NCI-H524 treated with DMSO at 0.1 percent for 48 hours (cell line): ENCODE data around the gene UBA3.
A peak's percentile ranks its signal among the peaks of the same experiment; 100 is the strongest.

Source experiments
- DNase-seq: peaks from one replicate; lab custom pipeline; 2025; lab: John Stamatoyannopoulos, UW

UBA3 gene

GRCh38 chr3:69065318-69065964 lies 14.7 kb downstream of the UBA3 start:
- no peak for DNase-seq

GRCh38 chr3:69063636-69064035 lies 16.5 kb downstream of the UBA3 start:
- no peak for DNase-seq

GRCh38 chr3:69059688-69060087 lies 20.5 kb downstream of the UBA3 start:
- DNase-seq = no peak

DNA sequence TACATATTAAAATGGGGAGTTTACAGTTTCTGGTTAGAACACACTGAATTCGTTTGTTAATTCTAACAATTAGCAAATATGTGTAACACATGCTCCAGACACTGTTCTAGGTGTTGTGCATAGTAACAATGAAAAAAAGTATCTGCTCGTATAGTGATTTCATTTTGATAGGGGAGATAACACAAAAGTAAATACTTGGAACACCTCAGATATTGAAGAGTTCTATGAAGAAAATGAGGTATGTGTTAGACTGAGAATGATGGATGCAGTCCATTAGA lies 21.3 kb downstream of the UBA3 start:
- no peak for DNase-seq

DNA sequence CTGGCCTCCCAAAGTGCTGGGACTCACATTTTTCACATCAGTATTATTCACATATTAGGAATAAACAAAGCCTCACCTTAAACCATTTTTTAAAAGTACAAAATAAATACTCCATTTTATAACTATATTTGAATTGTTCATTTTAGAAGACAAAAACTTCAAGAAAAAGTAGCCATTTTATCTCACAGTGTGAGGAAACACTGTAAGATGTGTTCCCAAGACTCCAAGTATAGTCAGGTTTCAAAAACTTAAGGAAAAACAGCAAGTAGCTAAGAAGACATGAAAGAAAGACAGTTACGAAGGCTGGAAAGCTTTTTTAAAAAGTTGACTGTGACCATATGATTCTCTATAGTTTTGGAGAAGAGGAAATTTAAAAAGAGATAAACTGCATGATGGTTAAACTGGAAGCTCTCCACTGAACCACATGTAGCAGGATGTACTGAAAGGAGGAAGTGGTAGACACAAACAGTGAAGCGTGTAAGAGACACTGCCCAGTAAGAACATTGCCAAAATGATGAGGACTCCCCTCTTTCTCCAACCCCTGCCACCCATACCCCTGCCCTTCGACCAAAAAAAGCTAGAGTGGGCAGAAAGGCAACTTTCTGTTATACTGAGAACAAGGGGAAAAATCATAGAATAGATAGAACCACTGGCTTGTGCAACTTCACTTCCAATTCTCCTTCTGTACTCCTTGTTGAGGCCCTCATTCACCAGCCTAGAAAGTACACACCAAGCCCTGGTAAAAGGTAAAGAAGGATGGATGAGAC lies 21.8 kb downstream of the UBA3 start:
- DNase-seq = no peak

- DNase-seq = no peak
Observed at GRCh38 chr3:69052472-69052898, 27.7 kb downstream of the UBA3 start.

DNA sequence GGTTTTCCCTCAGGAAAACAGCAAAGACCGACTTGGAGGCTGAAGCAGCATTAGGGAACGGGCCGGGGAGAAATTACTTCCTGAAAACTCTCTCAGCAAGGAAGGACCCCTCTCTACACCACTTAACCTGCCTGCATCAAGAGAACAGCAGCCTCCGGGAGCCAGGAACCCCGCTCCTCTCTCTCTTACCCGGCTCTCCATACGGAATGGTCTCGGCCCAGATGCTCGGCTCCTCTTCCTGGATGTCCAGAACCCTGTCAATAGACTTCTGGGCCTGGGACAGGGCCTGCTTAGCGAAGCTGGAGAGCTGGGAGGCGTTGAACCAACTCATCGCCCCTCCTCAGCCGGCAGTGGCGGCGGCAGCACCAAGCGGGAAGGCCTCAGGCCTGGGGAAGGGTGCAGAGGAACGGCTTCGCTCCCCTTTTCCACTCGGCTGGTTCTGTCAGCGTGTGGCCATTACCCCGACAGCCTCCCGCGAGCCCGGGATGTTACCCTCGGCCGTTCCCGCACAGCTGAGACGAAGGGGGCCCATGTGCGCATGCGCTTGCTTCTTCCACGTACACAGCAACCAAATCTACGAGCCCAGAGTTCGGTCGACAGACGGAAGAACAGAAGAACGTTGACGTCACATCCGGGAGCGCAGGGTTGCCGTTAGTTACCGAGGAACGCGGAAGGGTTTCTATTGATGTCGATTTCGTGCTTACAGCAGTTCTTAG lies 28.3 kb downstream of the UBA3 start, which contains the start of gene TMF1:
Gene TMF1 (minus strand): TSS at position 578 of the 716 bp plus-strand sequence. CDS start 247 bp downstream, at position 331.
- DNase-seq = no peak

DNA sequence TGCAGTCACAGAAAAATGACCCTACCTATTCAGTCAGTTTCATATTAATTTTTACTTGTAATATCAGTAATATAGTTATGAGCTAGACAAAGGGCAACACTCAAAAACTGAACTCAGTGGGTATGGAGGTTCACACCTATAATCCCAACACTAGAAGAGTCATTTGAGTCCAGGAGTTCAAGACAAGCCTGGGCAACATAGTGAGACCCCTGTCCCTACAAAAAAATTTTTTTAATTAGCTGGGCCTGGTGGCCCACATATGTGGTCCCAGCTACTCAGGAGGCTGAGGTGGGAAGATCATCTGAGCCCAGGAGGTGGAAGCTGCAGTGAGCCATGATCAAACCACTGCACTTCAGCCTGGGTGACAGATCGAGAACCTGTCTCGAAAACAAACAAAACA lies 31.2 kb downstream of the UBA3 start:
- DNase-seq = no peak

DNA sequence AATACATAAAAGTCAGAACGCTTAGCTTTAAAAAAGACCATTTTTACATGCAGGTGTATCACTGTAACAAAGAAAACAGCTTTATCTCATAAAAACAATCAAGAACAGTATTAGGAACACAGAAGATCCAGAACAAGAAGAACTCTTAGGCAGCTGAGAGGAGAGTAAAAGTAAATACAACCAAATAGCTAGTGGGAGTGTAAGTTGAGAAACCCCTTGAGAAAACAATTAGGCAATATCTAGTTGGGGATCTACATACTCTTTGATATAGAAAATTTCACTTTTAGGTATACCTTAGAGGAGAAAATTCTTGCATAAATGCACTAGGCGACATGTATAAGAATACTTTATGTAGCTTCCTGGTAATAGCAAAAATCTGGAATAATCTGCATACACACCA lies 35.6 kb downstream of the UBA3 start:
- DNase-seq = no peak

- DNase-seq = no peak
Observed at GRCh38 chr3:69033470-69033869, 46.7 kb downstream of the UBA3 start.

- DNase-seq = no peak
Observed at GRCh38 chr3:69032737-69033136, 47.4 kb downstream of the UBA3 start.

DNA sequence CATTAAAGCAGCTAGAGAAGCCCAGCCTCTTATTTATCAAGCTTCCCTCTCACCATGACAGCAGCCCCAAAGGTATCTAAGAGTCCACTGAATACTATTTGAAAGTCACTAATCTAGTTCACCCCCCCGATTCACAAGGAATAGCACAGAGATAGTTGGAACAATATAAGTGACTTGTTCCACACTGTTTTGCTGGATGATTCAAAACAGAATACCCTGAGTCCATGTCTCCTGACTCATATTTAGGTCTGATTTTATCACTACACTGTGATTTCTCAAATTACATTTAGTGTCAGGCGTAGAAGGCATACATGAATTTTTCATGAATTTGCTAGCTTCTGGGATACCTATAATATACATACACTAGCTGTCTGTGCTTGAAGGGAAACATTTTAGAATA lies 48.0 kb downstream of the UBA3 start:
- DNase-seq = no peak

GRCh38 chr3:69031635-69032034 lies 48.5 kb downstream of the UBA3 start:
- no peak for DNase-seq

GRCh38 chr3:69020857-69021256 lies 59.3 kb downstream of the UBA3 start:
- no peak for DNase-seq

- no peak for DNase-seq
Observed at GRCh38 chr3:69020424-69020823, 59.7 kb downstream of the UBA3 start.

DNA sequence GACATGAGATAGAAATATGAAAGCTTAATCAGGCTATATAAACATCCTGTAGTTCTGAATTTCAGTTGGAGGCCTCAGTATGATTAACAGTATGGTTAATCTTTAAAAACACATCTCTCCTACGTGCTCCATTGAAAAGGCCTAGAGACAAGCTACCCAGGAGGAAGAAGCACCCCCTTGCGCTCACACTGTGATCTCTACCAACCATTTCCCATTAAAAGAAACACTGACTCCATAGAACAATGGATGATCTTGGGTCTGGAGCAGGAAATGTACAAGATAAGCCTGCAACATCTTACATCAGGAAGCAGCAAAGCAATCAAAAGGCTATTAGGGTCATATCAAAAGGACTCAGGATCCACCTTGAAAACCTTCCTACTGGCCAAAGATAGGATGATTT lies 63.3 kb downstream of the UBA3 start:
- DNase-seq = no peak

DNA sequence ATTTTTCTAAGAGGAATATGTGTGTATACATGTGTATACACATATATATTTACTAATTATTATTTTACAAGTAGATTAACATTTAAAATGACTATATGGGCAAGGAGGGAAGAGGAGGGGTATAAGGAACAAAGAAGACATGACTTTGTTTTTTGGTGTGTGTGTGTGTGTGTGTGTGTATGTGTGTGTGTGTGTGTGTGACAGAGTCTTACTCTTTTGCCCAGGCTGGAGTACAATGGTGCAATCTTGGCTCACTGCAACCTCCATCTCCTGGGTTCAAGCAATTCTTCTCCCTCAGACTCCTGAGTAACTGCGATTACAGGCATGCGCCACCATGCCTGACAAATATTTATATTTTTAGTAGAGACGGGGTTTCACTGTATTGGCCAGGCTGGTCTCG lies 64.1 kb downstream of the UBA3 start:
- no peak for DNase-seq

DNA sequence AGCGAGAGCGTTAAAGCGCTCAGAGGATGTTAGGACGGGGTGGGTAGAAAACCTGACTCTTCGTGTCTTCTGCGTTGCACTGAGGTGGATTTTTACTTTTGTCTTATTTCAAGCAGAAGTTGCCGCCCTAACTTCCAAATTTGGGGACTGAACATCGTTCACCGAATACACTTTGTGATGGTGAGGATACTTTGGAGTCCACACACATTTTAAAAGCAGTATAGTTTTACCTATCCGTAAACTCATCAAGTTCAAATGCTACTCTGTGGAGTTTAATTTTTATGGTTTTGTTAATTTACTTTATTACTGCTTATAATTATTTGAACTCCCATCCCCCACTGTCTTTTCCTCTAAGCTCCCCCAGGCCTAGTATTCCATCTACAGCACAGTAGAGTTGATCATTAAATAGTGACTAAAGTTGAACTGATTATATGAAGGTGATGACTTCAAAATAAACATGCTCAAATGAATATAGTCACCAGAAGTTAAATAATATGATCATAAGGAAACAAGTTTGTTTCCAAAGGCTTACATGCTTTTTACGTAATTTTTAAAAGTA lies 66.1 kb downstream of the UBA3 start:
- no peak for DNase-seq

GRCh38 chr3:69013253-69014021 lies 66.7 kb downstream of the UBA3 start, which contains the start of gene EOGT:
EOGT (minus strand) TSS chr3:69013684; CDS start chr3:69009846, 3,838 bp downstream.
- peak; percentile 6 for DNase-seq

DNA sequence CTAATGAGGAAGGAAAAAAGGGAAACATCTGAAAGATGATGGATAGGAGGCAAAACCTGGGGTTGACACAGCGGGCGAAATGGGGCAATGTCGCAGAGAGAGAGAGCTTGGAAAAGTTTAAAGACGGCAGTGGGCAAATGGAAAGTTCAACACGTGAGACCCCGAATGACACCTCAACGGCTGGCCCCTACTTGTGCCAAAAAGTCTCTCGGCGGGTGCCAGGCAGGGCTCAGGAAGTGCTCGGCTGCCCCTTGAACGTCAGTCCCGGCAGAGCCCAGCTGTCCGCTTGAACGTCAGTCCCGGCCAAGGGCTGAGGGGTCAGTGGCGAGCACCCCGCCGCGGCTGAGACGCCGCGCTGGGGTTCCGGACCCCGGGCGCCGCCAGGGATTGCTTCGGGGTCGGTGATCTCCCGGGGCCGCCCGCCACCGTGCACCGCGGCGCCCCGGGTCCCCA lies 67.3 kb downstream of the UBA3 start:
- DNase-seq = no peak

- DNase-seq = no peak
Observed at GRCh38 chr3:69012100-69012799, 67.9 kb downstream of the UBA3 start.
